ENCODE data around the gene DPH3.

The DPH3 gene

GRCh38 chr3:16257309-16257708, 7.4 kb downstream of the DPH3 start:
- DNase-seq (ENCODE audit: low read depth in 4 of 4, low spot score in 1 of 4): no peak

DNA sequence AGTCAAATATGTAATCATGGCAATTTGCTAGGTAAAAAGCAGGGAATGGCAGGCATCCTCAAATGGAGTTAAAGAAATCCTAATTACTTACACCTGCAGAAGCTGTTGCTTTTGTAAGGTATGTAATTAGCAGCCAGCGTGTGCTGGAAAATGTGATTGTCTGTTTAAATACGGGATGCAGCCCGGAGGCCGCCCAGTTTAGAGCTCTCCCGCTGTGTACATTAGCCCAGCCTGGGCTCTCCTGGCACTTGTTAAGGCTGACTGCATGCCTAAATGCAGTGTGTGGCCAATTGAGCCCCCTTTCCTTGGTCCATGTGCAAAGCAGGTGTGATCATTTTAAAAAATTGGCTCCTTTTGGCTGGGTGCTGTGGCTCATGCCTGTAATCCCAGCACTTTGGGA, 9.0 kb downstream of the DPH3 start:
- DNase-seq (ENCODE audit: low read depth in 4 of 4, low spot score in 1 of 4): no peak

- DNase-seq (ENCODE audit: low read depth in 4 of 4, low spot score in 1 of 4): no peak
These were observed 9.4 kb downstream of the DPH3 start for GRCh38 chr3:16255326-16255725.

- DNase-seq (ENCODE audit: low read depth in 4 of 4, low spot score in 1 of 4): no peak
These were observed 9.8 kb downstream of the DPH3 start for GRCh38 chr3:16254916-16255315.

- DNase-seq (ENCODE audit: low read depth in 4 of 4, low spot score in 1 of 4): no peak
These were observed 11.1 kb downstream of the DPH3 start for GRCh38 chr3:16253601-16254000.

DNA sequence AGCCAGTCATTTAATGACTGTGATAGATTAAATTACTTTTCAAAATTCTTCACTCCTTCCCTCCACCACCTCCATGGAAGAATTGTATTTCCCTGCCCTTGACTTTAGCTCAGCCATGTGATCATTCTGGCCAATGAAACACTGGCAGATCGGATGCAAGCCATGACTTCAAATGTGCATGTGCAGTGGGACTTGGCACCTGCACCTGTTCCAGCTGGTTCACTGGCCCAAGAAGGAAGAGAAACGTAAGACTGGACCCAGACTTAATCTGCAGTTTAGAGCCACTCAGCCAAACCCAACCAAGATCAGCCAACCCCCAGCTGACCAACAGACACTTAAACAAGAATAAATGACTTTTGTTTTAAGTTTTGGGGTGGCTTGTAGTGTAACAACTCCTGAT, 11.8 kb downstream of the DPH3 start:
- no peak for DNase-seq (ENCODE audit: low read depth in 4 of 4, low spot score in 1 of 4)

DNA sequence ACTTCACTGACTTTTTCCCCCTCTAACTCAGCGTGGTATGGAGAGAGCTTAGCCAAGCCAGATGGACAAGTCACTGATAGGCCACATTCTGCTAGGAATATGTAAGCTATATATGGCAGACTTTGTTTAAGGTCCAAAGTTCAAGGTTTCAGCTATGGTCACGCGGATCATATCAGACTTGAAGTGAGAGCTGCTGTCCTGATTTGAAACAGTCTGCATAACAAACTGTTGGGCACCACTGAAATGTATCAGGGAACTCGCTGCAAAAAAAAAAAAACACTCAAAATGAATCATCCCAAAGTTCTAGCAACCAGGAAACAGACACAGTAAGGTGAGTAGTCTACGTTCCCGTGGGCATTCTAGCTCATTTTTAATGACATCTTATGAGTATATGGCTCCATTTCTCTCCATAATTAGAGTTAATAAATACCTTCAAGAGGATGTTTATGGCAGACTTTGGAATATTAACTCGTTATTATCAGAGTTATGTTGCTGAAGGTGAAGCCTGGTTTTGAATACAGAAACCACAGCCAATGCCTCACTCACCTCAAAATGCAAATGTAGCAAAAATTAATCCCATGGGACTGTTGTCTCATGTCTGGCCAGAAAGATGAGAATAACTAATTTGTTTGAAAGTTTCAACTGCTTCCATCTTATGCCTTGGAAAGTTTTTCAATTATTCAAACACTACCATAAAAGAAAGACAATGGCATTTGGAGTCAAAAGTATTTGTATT, 12.3 kb downstream of the DPH3 start:
- no peak for DNase-seq (ENCODE audit: low read depth in 4 of 4, low spot score in 1 of 4)

- DNase-seq (ENCODE audit: low read depth in 4 of 4, low spot score in 1 of 4): no peak
These were observed 13.2 kb downstream of the DPH3 start for GRCh38 chr3:16251316-16252085.

GRCh38 chr3:16249886-16250285, 14.9 kb downstream of the DPH3 start:
- no peak for DNase-seq (ENCODE audit: low read depth in 4 of 4, low spot score in 1 of 4)

DNA sequence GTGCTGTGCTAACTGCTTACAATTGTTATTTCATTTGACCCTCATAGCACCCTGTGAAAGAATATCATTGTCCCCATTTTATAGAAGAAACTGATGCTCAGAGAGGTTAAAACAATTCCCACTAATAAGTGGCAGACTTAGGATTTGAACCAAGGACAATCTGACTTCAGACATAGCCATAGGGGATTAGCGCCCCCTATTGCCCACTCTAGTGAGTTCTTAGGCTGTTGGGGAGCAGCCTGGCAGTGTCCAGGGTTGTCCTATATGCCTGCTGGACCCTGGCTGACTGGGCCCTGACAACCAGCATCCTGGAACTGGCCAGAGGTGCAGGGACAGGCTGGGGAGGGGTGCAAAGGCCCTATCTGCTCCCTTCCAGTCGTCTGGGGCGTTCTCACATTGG, 15.4 kb downstream of the DPH3 start:
- DNase-seq (ENCODE audit: low read depth in 4 of 4, low spot score in 1 of 4): no peak

GRCh38 chr3:16248556-16248955, 16.2 kb downstream of the DPH3 start:
- DNase-seq (ENCODE audit: low read depth in 4 of 4, low spot score in 1 of 4): no peak

GRCh38 chr3:16247282-16248061, 17.3 kb downstream of the DPH3 start:
- peak; percentile 61 to 72 (median 63) for DNase-seq (ENCODE audit: low read depth in 4 of 4, low spot score in 1 of 4)

DNA sequence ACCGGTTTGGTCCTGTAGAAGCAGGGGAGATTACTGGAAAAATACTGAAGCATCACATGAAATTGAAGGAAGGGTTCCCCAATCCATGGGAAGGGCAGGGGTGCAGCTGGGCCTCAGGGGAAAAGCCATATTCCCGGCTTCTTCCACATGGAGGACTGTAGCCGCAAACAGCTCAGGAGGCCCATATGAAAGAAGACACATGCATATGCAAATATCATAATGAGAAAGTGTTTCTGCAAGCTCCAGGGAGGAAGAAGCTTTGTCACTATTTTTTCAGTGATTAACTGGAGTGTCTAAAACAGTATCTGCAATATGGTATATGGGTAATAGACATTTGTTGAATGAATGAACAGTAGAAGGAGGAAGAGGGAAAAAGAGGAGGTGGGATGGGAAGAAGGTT, 19.1 kb downstream of the DPH3 start:
- no peak for DNase-seq (ENCODE audit: low read depth in 4 of 4, low spot score in 1 of 4)

GRCh38 chr3:16243706-16244490, 20.8 kb downstream of the DPH3 start:
- DNase-seq (ENCODE audit: low read depth in 4 of 4, low spot score in 1 of 4): no peak

GRCh38 chr3:16242177-16242576, 22.6 kb downstream of the DPH3 start:
- DNase-seq (ENCODE audit: low read depth in 4 of 4, low spot score in 1 of 4): no peak

GRCh38 chr3:16241225-16241624, 23.5 kb downstream of the DPH3 start:
- no peak for DNase-seq (ENCODE audit: low read depth in 4 of 4, low spot score in 1 of 4)

- no peak for DNase-seq (ENCODE audit: low read depth in 4 of 4, low spot score in 1 of 4)
These were observed 24.3 kb downstream of the DPH3 start for GRCh38 chr3:16240229-16241023.

DNA sequence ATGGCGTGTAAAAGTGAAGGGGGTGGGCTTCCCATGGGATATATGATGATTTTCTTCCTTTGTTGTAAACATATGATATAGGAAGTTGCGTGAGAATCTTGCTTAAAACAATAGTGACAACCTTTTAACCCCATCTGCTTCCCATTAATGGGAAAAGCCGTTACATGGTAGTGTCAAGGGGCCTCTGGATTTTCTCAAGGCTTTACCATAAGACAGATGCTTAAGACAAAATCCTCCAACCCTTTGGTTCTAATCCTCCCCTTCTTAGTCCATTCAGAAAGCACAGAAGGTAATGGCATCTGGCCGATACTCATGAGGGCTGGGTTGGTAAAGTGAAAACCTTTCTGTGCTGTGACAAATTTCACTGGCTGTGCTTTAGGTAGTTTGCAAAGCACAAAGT, 25.0 kb downstream of the DPH3 start:
- no peak for DNase-seq (ENCODE audit: low read depth in 4 of 4, low spot score in 1 of 4)

- no peak for DNase-seq (ENCODE audit: low read depth in 4 of 4, low spot score in 1 of 4)
These were observed 25.5 kb downstream of the DPH3 start for GRCh38 chr3:16239086-16239770.
